Measurements from ENCODE around the gene SLC44A5. TPM values are rescaled to one million over a fixed set of nuclear protein-coding genes. Genes with fewer than 3 reads are reported as not detected.

Gene SLC44A5
- total RNA-seq, 2 donors from 2014 or later = 4.6 to 10.0 TPM

GRCh38 chr1:75518686-75519085, 92.2 kb downstream of the SLC44A5 start:
- peaks cover 4% of the 10 kb centered on the region for H3K4me1 Mint-ChIP-seq
- no peak overlapping the region for H3K27ac Mint-ChIP-seq
- 88% methylated on average over 1 of the region's 2 CpGs; no CpG with 5 or more reads in 1 of the 2 experiments for WGBS, 2 experiments (ENCODE audit: insufficient coverage in 1 of 2, insufficient read length in 1 of 2)

GRCh38 chr1:75514270-75514669, 96.6 kb downstream of the SLC44A5 start:
- Histone ChIP-seq H3K27me3 (ENCODE audit: control insufficient read depth, insufficient read depth, low read length, poor library complexity, severe bottlenecking) (no peaks in the 10 kb centered on the region), H3K9ac (ENCODE audit: extremely low read depth, low read length, poor library complexity, severe bottlenecking) (no peak overlapping the region), H3K36me3 (ENCODE audit: control insufficient read depth, insufficient read depth, low read length) (no peaks in the 10 kb centered on the region), H3K9me3 (ENCODE audit: control insufficient read depth, low read length) (peaks cover 8% of the 10 kb centered on the region), H3K27ac (ENCODE audit: low read depth, low read length) (no peak overlapping the region), H3K4me1 (ENCODE audit: control insufficient read depth, insufficient read depth, low read length) (no peaks in the 10 kb centered on the region), H3K4me3 (ENCODE audit: low read length) (no peak overlapping the region)
- Mint-ChIP-seq H3K36me3 (ENCODE audit: low read depth) (no peaks in the 10 kb centered on the region), H3K9me3 (no peaks in the 10 kb centered on the region), H3K4me3 (no peak overlapping the region), H3K27ac (no peak overlapping the region), H3K4me1 (no peaks in the 10 kb centered on the region), H3K27me3 (ENCODE audit: insufficient read depth) (no peaks in the 10 kb centered on the region)
- no peak for DNase-seq
- WGBS, 2 experiments (ENCODE audit: insufficient coverage in 1 of 2, insufficient read length in 1 of 2) = 96 to 100% methylated on average over 1 of the region's 1 CpG
- no peak for TF ChIP-seq CTCF (conservative IDR thresholded peaks at IDR 0.05)

More at GRCh38 chr1:75518686-75519085, 92.2 kb downstream of the SLC44A5 start:
- Histone ChIP-seq H3K9ac (ENCODE audit: extremely low read depth, low read length, poor library complexity, severe bottlenecking) (no peak overlapping the region), H3K27ac (ENCODE audit: low read depth, low read length) (no peak overlapping the region), H3K36me3 (ENCODE audit: control insufficient read depth, insufficient read depth, low read length) (no peaks in the 10 kb centered on the region), H3K27me3 (ENCODE audit: control insufficient read depth, insufficient read depth, low read length, poor library complexity, severe bottlenecking) (no peaks in the 10 kb centered on the region), H3K4me3 (ENCODE audit: low read length) (no peak overlapping the region), H3K4me1 (ENCODE audit: control insufficient read depth, insufficient read depth, low read length) (no peaks in the 10 kb centered on the region), H3K9me3 (ENCODE audit: control insufficient read depth, low read length) (peaks cover 5% of the 10 kb centered on the region)
- H3K9me3 Mint-ChIP-seq = no peaks in the 10 kb centered on the region
- DNase-seq = no peak
- no peaks in the 10 kb centered on the region for H3K27me3 Mint-ChIP-seq (ENCODE audit: insufficient read depth)
- no peak overlapping the region for H3K4me3 Mint-ChIP-seq
- no peak for TF ChIP-seq CTCF (conservative IDR thresholded peaks at IDR 0.05)
- no peaks in the 10 kb centered on the region for H3K36me3 Mint-ChIP-seq (ENCODE audit: low read depth)

DNA sequence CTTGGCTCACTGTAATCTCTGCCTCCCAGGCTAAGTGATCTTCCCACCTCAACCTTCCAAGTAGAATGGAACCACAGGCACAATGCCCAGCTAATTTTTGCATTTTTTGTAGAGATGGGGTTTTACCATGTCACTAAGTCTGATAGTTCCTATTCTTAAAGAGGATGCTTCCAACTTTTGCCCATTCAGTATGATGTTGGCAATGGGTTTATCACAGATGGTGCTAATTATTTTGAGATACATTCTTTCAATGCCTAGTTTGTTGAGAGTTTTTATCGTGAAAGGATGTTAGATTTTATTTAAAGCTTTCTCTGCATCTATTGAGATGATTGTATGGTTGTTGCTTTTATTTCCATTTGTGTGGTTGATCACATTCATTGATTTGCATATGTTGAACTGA, 103.9 kb downstream of the SLC44A5 start:
- Mint-ChIP-seq H3K4me1 (no peaks in the 10 kb centered on the region), H3K27ac (no peak overlapping the region), H3K4me3 (no peak overlapping the region), H3K27me3 (ENCODE audit: insufficient read depth) (no peaks in the 10 kb centered on the region), H3K9me3 (no peaks in the 10 kb centered on the region), H3K36me3 (ENCODE audit: low read depth) (no peaks in the 10 kb centered on the region)
- no peak overlapping the region for H3K4me3 ChIP-seq (ENCODE audit: low read length)
- no peak for TF ChIP-seq CTCF (conservative IDR thresholded peaks at IDR 0.05)
- no peak overlapping the region for H3K9ac ChIP-seq (ENCODE audit: extremely low read depth, low read length, poor library complexity, severe bottlenecking)
- no peaks in the 10 kb centered on the region for H3K36me3 ChIP-seq (ENCODE audit: control insufficient read depth, insufficient read depth, low read length)
- 91 to 100% methylated on average over 1 of the region's 1 CpG for WGBS, 2 experiments (ENCODE audit: insufficient coverage in 1 of 2, insufficient read length in 1 of 2)
- no peaks in the 10 kb centered on the region for H3K4me1 ChIP-seq (ENCODE audit: control insufficient read depth, insufficient read depth, low read length)
- no peak overlapping the region for H3K27ac ChIP-seq (ENCODE audit: low read depth, low read length)
- no peaks in the 10 kb centered on the region for H3K27me3 ChIP-seq (ENCODE audit: control insufficient read depth, insufficient read depth, low read length, poor library complexity, severe bottlenecking)
- H3K9me3 ChIP-seq (ENCODE audit: control insufficient read depth, low read length) = peaks cover 3% of the 10 kb centered on the region
- DNase-seq = no peak
